Peyer's patch (tissue), 4 donors: ENCODE measurements around the gene CARNS1.
"Not testable (repeated sequence)": the region's sequence is repeated elsewhere in the genome, so short reads cannot be mapped to it uniquely, and the experiment has no call there.

Experiments used
- POLR2A ChIP-seq, 2 donors: fragments of 450-650 bp; IDR thresholded peaks; one replicate each; pipeline ENCODE4 v1.5.1; 2017; ENCODE audit warnings: antibody characterized with exemption in 2 of 2, mild to moderate bottlenecking in 2 of 2, moderate library complexity in 2 of 2
- TF ChIP-seq, protein P1 (sequence below), 6 experiments: fragments of 450-650 bp in 4 of 6; fragments of 200-600 bp in 2 of 6; sonication (generic) in 1 of 6; IDR thresholded peaks; one replicate each; pipeline ENCODE4 v1.5.1; 2017 to 2019; ENCODE audit warnings: antibody characterized with exemption in 6 of 6, mild to moderate bottlenecking in 3 of 6, moderate library complexity in 1 of 6

DNA sequence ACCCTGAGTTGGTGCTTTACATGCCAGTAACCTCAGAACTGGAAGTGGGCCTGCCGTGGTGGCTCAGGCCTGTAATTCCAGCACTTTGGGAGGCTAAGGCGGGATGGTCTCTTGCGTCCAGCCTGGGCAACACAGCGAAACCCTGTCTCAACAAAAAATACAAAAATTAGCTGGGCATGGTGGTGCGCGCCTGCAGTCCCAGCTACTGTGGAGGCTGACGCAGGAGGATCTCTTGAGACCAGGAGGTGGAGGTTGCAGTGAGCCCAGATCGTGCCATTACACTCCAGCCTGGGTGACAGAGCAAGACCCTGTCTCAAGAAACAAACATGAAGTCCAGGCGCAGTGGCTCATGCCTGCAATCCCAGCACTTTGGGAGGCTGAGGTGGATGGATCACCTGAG, 12.4 kb upstream of the CARNS1 start:
- TF ChIP-seq, protein P1, sequence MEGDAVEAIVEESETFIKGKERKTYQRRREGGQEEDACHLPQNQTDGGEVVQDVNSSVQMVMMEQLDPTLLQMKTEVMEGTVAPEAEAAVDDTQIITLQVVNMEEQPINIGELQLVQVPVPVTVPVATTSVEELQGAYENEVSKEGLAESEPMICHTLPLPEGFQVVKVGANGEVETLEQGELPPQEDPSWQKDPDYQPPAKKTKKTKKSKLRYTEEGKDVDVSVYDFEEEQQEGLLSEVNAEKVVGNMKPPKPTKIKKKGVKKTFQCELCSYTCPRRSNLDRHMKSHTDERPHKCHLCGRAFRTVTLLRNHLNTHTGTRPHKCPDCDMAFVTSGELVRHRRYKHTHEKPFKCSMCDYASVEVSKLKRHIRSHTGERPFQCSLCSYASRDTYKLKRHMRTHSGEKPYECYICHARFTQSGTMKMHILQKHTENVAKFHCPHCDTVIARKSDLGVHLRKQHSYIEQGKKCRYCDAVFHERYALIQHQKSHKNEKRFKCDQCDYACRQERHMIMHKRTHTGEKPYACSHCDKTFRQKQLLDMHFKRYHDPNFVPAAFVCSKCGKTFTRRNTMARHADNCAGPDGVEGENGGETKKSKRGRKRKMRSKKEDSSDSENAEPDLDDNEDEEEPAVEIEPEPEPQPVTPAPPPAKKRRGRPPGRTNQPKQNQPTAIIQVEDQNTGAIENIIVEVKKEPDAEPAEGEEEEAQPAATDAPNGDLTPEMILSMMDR (IDR thresholded peaks at IDR 0.05): not testable (repeated sequence)
- not testable (repeated sequence) for TF ChIP-seq POLR2A (IDR thresholded peaks at IDR 0.05)
